ENCODE data around the gene NAA60. TPM values are rescaled to one million over a fixed set of nuclear protein-coding genes. Genes with fewer than 3 reads are reported as not detected.

NAA60 gene
- total RNA-seq, 1 donor from 2014 or later: 75.5 TPM

DNA sequence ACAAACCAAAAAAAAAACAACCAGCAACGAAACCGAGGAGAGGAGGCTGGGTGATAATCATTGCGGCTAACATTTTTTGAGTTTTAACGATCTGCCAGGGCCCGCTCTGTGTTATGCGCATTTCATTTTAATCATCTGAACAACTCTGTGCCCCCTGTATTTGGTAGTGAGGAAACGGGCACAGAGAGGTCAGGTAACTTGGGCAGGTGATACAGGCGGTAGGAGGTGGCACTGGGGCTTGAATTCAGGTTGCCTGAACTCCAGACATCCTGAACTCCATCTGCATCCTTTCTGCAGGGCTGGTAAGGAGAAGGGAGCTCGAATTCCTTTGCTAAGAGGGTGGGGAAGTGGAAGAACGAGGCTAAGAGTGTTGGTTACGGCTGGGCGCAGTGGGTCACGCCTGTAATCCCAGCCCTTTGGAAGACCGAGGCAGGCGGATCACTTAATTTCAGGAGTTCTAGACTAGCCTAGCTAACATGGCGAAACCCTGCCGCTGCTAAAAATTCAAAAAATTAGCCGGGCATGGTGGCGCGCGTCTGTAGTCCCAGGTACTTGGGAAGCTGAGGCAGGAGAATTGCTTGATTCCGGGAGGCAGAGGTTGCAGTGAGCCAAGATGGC is 58.4 kb downstream of the NAA60 start:
- Mint-ChIP-seq H3K27me3 (ENCODE audit: unreplicated experiment) (peaks cover 3% of the 10 kb centered on the region), H3K27ac (ENCODE audit: unreplicated experiment) (peak overlapping the region; percentile 92), H3K36me3 (ENCODE audit: low read depth, unreplicated experiment) (peaks cover 3% of the 10 kb centered on the region), H3K4me3 (ENCODE audit: unreplicated experiment) (peak overlapping the region; percentile 95), H3K4me1 (ENCODE audit: unreplicated experiment) (peaks cover 6% of the 10 kb centered on the region), H3K9me3 (ENCODE audit: unreplicated experiment) (no peaks in the 10 kb centered on the region)
- no peak for DNase-seq (ENCODE audit: low spot score)
- TF ChIP-seq, protein P1, sequence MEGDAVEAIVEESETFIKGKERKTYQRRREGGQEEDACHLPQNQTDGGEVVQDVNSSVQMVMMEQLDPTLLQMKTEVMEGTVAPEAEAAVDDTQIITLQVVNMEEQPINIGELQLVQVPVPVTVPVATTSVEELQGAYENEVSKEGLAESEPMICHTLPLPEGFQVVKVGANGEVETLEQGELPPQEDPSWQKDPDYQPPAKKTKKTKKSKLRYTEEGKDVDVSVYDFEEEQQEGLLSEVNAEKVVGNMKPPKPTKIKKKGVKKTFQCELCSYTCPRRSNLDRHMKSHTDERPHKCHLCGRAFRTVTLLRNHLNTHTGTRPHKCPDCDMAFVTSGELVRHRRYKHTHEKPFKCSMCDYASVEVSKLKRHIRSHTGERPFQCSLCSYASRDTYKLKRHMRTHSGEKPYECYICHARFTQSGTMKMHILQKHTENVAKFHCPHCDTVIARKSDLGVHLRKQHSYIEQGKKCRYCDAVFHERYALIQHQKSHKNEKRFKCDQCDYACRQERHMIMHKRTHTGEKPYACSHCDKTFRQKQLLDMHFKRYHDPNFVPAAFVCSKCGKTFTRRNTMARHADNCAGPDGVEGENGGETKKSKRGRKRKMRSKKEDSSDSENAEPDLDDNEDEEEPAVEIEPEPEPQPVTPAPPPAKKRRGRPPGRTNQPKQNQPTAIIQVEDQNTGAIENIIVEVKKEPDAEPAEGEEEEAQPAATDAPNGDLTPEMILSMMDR (IDR thresholded peaks at IDR 0.05; ENCODE audit: unreplicated experiment): no peak

DNA sequence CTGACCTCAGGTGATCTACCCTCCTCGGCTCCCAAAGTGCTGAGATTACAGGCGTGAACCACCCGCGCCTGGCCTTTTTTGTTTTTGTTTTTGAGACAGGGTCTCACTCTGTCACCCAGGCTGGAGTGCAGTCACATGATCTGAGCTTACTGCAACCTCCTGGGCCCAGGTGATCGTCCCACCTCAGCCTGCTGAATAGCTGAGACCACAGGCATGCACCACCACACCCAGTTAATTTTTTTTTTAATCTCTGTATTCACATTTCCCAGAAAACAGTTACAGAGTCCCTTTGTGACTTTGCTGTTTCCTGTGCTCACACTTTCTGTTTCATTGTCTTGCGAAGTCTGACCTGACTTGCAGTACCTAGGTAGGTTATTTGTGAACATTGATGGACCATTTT is 60.0 kb downstream of the NAA60 start:
- H3K36me3 Mint-ChIP-seq (ENCODE audit: low read depth, unreplicated experiment): peaks cover 3% of the 10 kb centered on the region
- H3K9me3 Mint-ChIP-seq (ENCODE audit: unreplicated experiment): no peaks in the 10 kb centered on the region
- no peak overlapping the region for H3K27ac Mint-ChIP-seq (ENCODE audit: unreplicated experiment)
- peaks cover 6% of the 10 kb centered on the region for H3K4me1 Mint-ChIP-seq (ENCODE audit: unreplicated experiment)
- peaks cover 3% of the 10 kb centered on the region for H3K27me3 Mint-ChIP-seq (ENCODE audit: unreplicated experiment)
- H3K4me3 Mint-ChIP-seq (ENCODE audit: unreplicated experiment): no peak overlapping the region
- TF ChIP-seq, protein P1 (IDR thresholded peaks at IDR 0.05; ENCODE audit: unreplicated experiment): no peak
- no peak for DNase-seq (ENCODE audit: low spot score)

DNA sequence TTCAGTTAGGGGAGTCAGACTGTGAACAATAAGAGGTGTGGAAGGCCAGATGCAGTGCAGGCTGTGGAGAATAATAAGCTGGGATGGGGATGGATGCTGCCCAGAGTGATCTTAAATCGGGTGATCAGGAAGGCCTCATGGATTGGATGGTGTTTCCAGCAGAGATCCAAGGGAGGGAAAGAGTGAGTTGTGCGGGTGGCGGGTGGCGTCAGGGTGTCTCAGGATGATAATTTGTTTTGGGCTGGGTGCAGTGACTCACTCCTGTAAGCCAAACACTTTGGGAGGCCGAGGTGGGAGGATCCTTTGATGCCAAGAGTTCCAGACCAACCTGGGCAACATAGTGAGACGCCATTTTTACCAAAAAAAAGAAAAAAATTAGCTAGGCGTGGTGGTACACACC is 65.3 kb downstream of the NAA60 start:
- Mint-ChIP-seq H3K4me3 (ENCODE audit: unreplicated experiment) (no peak overlapping the region), H3K9me3 (ENCODE audit: unreplicated experiment) (no peaks in the 10 kb centered on the region), H3K36me3 (ENCODE audit: low read depth, unreplicated experiment) (peaks cover 12% of the 10 kb centered on the region), H3K27ac (ENCODE audit: unreplicated experiment) (no peak overlapping the region), H3K4me1 (ENCODE audit: unreplicated experiment) (no peaks in the 10 kb centered on the region), H3K27me3 (ENCODE audit: unreplicated experiment) (no peaks in the 10 kb centered on the region)
- TF ChIP-seq, protein P1 (IDR thresholded peaks at IDR 0.05; ENCODE audit: unreplicated experiment): no peak
- DNase-seq (ENCODE audit: low spot score): no peak

DNA sequence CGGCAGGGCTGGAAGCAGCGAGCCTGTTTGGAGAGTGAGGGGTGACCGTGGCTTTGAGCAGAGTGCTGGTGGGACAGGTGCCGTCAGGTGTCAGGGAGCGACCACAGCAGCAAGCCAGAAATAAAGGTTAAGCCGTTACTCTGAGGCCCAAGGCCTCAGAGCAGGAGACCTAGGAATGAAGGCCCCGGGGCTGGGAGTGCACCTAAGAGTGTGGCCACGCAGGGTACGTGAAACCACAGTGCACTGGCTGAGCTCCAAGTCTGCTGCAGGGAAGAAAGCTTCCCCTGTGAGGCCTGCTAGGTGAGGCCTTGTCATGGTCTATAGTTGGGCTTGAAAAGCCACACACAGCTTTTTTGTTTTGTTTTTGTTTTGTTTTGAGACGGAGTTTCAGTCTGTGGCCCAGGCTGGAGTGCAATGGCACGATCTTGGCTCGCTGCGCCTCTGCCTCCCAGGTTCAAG is 66.0 kb downstream of the NAA60 start:
- no peaks in the 10 kb centered on the region for H3K27me3 Mint-ChIP-seq (ENCODE audit: unreplicated experiment)
- H3K9me3 Mint-ChIP-seq (ENCODE audit: unreplicated experiment): no peaks in the 10 kb centered on the region

DNA sequence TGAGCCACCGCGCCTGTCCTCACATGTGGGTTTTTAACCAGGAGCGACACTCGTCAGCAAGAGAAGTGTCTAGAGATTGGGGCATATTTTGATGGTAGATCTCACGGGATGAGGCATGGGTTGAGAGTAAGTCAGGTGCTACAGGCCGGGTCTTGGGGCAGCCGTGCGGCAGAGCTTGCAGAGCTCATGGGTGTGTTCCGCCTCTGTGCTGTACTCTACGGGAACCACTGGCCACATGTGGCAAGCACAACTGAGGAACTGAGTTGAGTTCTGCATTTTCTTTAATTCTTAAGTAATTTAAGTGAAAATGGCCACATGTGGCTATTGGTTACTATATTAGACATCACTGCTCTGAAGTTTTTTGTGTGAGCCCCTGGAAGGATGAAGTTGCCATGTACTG is 66.9 kb downstream of the NAA60 start:
- H3K9me3 Mint-ChIP-seq (ENCODE audit: unreplicated experiment): no peaks in the 10 kb centered on the region
- DNase-seq (ENCODE audit: low spot score): no peak
- no peaks in the 10 kb centered on the region for H3K4me1 Mint-ChIP-seq (ENCODE audit: unreplicated experiment)
- no peak overlapping the region for H3K27ac Mint-ChIP-seq (ENCODE audit: unreplicated experiment)
- H3K27me3 Mint-ChIP-seq (ENCODE audit: unreplicated experiment): no peaks in the 10 kb centered on the region
- H3K36me3 Mint-ChIP-seq (ENCODE audit: low read depth, unreplicated experiment): peaks cover 20% of the 10 kb centered on the region
- TF ChIP-seq, protein P1 (IDR thresholded peaks at IDR 0.05; ENCODE audit: unreplicated experiment): no peak
- no peak overlapping the region for H3K4me3 Mint-ChIP-seq (ENCODE audit: unreplicated experiment)

More for the DNA sequence above, 66.0 kb downstream of the NAA60 start:
- TF ChIP-seq, protein P1 (IDR thresholded peaks at IDR 0.05; ENCODE audit: unreplicated experiment): no peak
- DNase-seq (ENCODE audit: low spot score): no peak
- peaks cover 18% of the 10 kb centered on the region for H3K36me3 Mint-ChIP-seq (ENCODE audit: low read depth, unreplicated experiment)
- H3K4me1 Mint-ChIP-seq (ENCODE audit: unreplicated experiment): no peaks in the 10 kb centered on the region
- no peak overlapping the region for H3K4me3 Mint-ChIP-seq (ENCODE audit: unreplicated experiment)
- H3K27ac Mint-ChIP-seq (ENCODE audit: unreplicated experiment): no peak overlapping the region
